ENCODE measurements around the gene SLC2A5.

DNA sequence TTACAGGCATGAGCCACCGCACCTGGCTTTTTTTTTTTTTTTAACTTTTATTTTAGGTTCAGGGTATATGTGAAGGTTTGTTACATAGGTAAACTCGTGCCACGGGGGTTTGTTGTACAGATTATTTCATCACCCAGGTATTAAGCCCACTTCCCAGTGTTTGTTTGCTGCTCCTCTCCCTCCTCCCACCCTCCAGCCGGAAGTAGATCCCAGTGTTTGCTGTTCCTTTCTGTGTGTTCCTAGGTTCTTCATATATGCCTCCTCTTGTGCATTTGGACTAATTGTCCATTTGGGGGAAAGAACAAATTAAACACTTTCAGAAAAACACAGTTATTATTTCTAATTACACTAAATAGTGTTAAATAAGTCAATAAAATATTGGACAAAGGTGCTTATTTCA lies 42.1 kb downstream of the SLC2A5 start:
- TF ChIP-seq, protein P1, sequence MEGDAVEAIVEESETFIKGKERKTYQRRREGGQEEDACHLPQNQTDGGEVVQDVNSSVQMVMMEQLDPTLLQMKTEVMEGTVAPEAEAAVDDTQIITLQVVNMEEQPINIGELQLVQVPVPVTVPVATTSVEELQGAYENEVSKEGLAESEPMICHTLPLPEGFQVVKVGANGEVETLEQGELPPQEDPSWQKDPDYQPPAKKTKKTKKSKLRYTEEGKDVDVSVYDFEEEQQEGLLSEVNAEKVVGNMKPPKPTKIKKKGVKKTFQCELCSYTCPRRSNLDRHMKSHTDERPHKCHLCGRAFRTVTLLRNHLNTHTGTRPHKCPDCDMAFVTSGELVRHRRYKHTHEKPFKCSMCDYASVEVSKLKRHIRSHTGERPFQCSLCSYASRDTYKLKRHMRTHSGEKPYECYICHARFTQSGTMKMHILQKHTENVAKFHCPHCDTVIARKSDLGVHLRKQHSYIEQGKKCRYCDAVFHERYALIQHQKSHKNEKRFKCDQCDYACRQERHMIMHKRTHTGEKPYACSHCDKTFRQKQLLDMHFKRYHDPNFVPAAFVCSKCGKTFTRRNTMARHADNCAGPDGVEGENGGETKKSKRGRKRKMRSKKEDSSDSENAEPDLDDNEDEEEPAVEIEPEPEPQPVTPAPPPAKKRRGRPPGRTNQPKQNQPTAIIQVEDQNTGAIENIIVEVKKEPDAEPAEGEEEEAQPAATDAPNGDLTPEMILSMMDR (IDR thresholded peaks at IDR 0.05), result no peak
- TF ChIP-seq POLR2A (IDR thresholded peaks at IDR 0.05), result no peak

All from Peyer's patch (tissue), 4 donors.